ENCODE measurements around the gene ABLIM1.

DNA sequence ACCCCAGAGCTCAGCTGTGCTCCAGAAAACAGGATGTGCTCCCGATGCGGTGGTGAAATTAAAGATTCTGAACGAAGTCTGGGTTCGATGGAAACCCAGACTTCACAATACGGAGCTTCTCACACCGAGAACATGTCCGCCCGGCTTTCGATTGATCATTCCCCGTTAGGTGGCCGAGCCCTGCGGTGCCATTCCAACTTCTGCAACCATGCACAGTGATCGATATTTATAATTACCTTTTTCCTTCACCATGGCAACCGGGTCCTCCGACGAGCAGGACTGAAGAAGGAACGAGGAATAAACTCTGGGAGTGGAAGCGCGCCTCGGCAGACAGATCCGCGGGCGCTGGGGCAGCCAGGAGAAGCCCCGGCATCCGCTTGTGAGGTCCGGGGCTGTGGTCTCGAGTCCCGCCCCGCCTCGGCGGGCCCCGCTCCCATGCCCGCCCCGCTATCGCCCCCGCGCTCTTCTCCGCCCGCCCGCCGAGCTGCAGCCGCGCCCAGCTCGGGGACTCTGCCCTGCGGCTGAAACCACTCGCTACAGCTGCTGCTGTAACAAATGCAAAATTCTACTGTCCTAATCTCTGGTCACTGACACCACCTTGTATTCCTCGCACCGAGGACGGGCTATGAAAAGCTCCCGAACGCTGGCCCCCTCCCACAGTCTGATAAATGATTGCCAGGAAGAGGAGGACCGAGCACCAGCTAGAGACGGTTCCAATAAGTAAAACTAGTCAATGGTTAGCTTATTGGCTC, 26.2 kb downstream of the ABLIM1 start:
- TF ChIP-seq, protein P1, sequence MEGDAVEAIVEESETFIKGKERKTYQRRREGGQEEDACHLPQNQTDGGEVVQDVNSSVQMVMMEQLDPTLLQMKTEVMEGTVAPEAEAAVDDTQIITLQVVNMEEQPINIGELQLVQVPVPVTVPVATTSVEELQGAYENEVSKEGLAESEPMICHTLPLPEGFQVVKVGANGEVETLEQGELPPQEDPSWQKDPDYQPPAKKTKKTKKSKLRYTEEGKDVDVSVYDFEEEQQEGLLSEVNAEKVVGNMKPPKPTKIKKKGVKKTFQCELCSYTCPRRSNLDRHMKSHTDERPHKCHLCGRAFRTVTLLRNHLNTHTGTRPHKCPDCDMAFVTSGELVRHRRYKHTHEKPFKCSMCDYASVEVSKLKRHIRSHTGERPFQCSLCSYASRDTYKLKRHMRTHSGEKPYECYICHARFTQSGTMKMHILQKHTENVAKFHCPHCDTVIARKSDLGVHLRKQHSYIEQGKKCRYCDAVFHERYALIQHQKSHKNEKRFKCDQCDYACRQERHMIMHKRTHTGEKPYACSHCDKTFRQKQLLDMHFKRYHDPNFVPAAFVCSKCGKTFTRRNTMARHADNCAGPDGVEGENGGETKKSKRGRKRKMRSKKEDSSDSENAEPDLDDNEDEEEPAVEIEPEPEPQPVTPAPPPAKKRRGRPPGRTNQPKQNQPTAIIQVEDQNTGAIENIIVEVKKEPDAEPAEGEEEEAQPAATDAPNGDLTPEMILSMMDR (conservative IDR thresholded peaks at IDR 0.05), result no peak
- TF ChIP-seq ZFX (IDR thresholded peaks at IDR 0.05), result no peak

All from C4-2B (cell line).